K562 (cell line): ENCODE data around the gene TCEA3. TPM values are rescaled to one million over a fixed set of nuclear protein-coding genes. Genes with fewer than 3 reads are reported as not detected.
A peak's percentile ranks its signal among the peaks of the same experiment; 100 is the strongest.

Experiments used
- BCOR ChIP-seq: fragments of 450-650 bp; IDR thresholded peaks from 2 replicates; pipeline ENCODE4 v1.6.1; 2016
- FOS ChIP-seq: IDR thresholded peaks from 3 replicates; pipeline ENCODE4 v1.6.1; 2011; ENCODE audit not compliant: insufficient read length; ENCODE audit errors: extremely low read depth
- GTF2A2 ChIP-seq: IDR thresholded peaks from 2 replicates; pipeline ENCODE4 v1.6.1; 2016; ENCODE audit warnings: mild to moderate bottlenecking, missing genetic modification characterization, missing compliant biosample characterization
- KLF6 ChIP-seq: fragments of 250-450 bp; sonication (Bioruptor Pico); IDR thresholded peaks from 2 replicates; pipeline ENCODE4 v1.4.0; 2020; ENCODE audit warnings: mild to moderate bottlenecking, moderate library complexity, borderline replicate concordance
- MED1 ChIP-seq: sonication (generic); formaldehyde crosslinking; IDR thresholded peaks from 2 replicates; pipeline ENCODE4 v1.8.1; 2023; ENCODE audit warnings: missing genetic modification reagents, borderline replicate concordance
- NFIX ChIP-seq: fragments of 250-450 bp; sonication (Bioruptor Pico); IDR thresholded peaks from 2 replicates; pipeline ENCODE4 v1.4.0; 2020; ENCODE audit warnings: low read depth, mild to moderate bottlenecking, moderate library complexity
- NR2C1 ChIP-seq, 2 experiments: fragments of 450-650 bp; IDR thresholded peaks; 2 replicates each; pipeline ENCODE4 v1.6.1; 2017; ENCODE audit warnings: mild to moderate bottlenecking in 2 of 2, antibody characterized with exemption in 1 of 2, inconsistent platforms in 1 of 2, missing compliant biosample characterization in 1 of 2, missing genetic modification characterization in 1 of 2
- PHB ChIP-seq: fragments of 250-450 bp; sonication (Bioruptor Pico); IDR thresholded peaks from 2 replicates; pipeline ENCODE4 v1.5.0; 2021
- PYGO2 ChIP-seq: fragments of 450-650 bp; IDR thresholded peaks from 2 replicates; pipeline ENCODE4 v1.6.1; 2016; ENCODE audit warnings: mild to moderate bottlenecking, missing genetic modification characterization, moderate library complexity, missing compliant biosample characterization
- RAD51 ChIP-seq: fragments of 450-650 bp; IDR thresholded peaks from 2 replicates; pipeline ENCODE4 v1.7.1; 2016; ENCODE audit warnings: low read depth, mild to moderate bottlenecking, borderline replicate concordance
- SETDB1 ChIP-seq: IDR thresholded peaks from one replicate; pipeline ENCODE4 v1.6.1; 2012; ENCODE audit warnings: low read length, control low read depth, inconsistent platforms
- SIN3A ChIP-seq, 2 experiments: fragments of 150-350 bp in 1 of 2; IDR thresholded peaks; 2 replicates each; pipeline ENCODE4 v1.6.1; 2011 to 2016; ENCODE audit warnings: borderline replicate concordance in 2 of 2, low read depth in 2 of 2, low read length in 2 of 2, mild to moderate bottlenecking in 2 of 2, moderate library complexity in 2 of 2; ENCODE audit not compliant: control insufficient read depth in 1 of 2
- ZFP30 ChIP-seq: fragments of 250-450 bp; sonication (Bioruptor Pico); IDR thresholded peaks from 2 replicates; pipeline ENCODE4 v1.8.0; 2022; ENCODE audit warnings: moderate library complexity, mild to moderate bottlenecking, inconsistent platforms, borderline replicate concordance
- ZFP36 ChIP-seq: fragments of 150-350 bp; IDR thresholded peaks from 2 replicates; pipeline ENCODE4 v1.6.1; 2018; ENCODE audit warnings: low read length, low read depth; ENCODE audit not compliant: partially characterized antibody
- ZNF324 ChIP-seq: fragments of 250-450 bp; sonication (Bioruptor Pico); IDR thresholded peaks from 2 replicates; pipeline ENCODE4 v1.4.0; 2020; ENCODE audit warnings: mild to moderate bottlenecking
- ZNF668 ChIP-seq: fragments of 250-450 bp; sonication (Bioruptor Pico); IDR thresholded peaks from 2 replicates; pipeline ENCODE4 v1.8.0; 2022; ENCODE audit warnings: mild to moderate bottlenecking, inconsistent platforms
- polyA plus RNA-seq, 8 experiments: library from polyadenylated mRNA; depleted of rRNA in 4 of 8; stranded (reverse) in 5 of 8; unstranded in 3 of 8; fragments of >200 nt; fragmentation: Nextera tagmentation in 2 of 8; fragmentation: Illumina TruSeq in 1 of 8; extraction: Ambion mirVana in 2 of 8; extraction: Trizol in 1 of 8; gene quantifications; 2 replicates each; pipeline versions ENCODE4 v1.2.1 to v1.2.3, GENCODE V29; 2011 to 2014; ENCODE audit warnings: inconsistent platforms in 1 of 8, missing spikeins in 1 of 8
- total RNA-seq, 7 experiments: library from RNA; depleted of rRNA in 6 of 7; stranded (reverse); fragments of >200 nt in 6 of 7; fragmentation: Illumina TruSeq in 2 of 7; extraction: Trizol in 2 of 7; gene quantifications; 2 replicates each; pipeline versions ENCODE4 v1.2.1 to v1.2.3, GENCODE V29; 2011 to 2021; ENCODE audit warnings: low replicate concordance in 1 of 7
- TF ChIP-seq, protein P1 (sequence below), 2 experiments: IDR thresholded peaks; 2 replicates each; pipeline ENCODE4 v1.6.1; 2011; ENCODE audit warnings: borderline replicate concordance in 1 of 2, control low read depth in 1 of 2, low read depth in 1 of 2, low read length in 1 of 2, mild to moderate bottlenecking in 1 of 2, mixed read lengths in 1 of 2, moderate library complexity in 1 of 2; ENCODE audit not compliant: insufficient read depth in 1 of 2, insufficient read length in 1 of 2, poor library complexity in 1 of 2, severe bottlenecking in 1 of 2; ENCODE audit errors: extremely low read depth in 1 of 2
- TF ChIP-seq, protein P2 (sequence below): sonication (generic); formaldehyde crosslinking; IDR thresholded peaks from 2 replicates; pipeline ENCODE4 v1.5.0; 2020; ENCODE audit warnings: missing genetic modification reagents
- TF ChIP-seq, protein P3 (sequence below): fragments of 200-800 bp; sonication (Bioruptor generic); IDR thresholded peaks from 2 replicates; pipeline ENCODE4 v1.6.1; 2017; ENCODE audit warnings: missing genetic modification characterization, missing compliant biosample characterization
- TF ChIP-seq, protein P4 (sequence below), 3 experiments: IDR thresholded peaks in 2 of 3; conservative IDR thresholded peaks in 1 of 3; 2 replicates each; pipeline ENCODE4 v1.5.1; 2011 to 2012; ENCODE audit warnings: low read length in 3 of 3, mild to moderate bottlenecking in 3 of 3, control low read depth in 2 of 3, improper control_type of control experiment in 1 of 3, inconsistent platforms in 1 of 3, low read depth in 1 of 3, mixed read lengths in 1 of 3, moderate library complexity in 1 of 3; ENCODE audit not compliant: insufficient read depth in 2 of 3

Gene TCEA3
- total and polyA plus RNA-seq, 9 of the 15 experiments (the other 6 are each of a cell fraction or from before 2014, with no cell fraction given): 0.03 to 0.55 (median 0.36) TPM

DNA sequence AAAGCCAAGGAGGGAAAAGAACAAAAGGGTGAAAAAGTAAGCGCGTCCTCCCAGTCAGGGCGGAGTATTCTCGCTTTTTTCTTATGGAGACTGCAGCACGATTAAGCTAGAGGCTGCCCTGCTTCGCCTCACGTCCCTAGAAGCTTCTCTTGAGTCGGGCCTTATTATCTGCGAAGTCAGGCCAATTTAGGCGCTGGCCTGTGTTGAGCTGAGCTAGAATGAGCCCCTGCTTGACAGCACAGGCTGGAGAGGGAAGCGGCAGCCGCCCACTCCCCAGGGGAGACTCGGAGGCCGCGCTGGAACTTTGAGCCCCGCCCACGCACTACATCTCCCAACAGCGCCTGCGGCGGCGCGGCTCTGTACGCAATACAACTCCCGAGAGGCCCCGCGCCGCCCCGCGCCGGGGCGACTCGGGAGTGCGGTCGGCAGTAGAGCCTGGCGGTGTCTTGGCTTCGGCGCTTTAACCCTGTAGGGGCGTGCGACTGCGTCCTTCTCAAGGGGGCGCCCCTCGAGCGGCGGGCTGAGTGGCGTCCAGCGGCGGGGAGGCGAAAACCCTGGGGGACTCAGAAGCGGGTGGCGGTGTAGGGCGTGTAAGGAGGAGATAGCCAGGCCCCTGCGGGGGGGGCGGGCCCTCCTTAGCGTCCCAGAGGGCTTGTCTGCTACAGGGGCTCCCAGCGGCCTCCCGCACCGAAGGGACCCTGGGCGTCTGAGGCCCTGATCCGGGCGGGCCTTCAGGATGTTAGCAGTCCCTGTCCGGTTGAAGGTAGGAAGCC lies 55.8 kb downstream of the TCEA3 start (continued):
- no peak for TF ChIP-seq ZFP30 (CRISPR knock-in tag)
- TF ChIP-seq, protein P1, sequence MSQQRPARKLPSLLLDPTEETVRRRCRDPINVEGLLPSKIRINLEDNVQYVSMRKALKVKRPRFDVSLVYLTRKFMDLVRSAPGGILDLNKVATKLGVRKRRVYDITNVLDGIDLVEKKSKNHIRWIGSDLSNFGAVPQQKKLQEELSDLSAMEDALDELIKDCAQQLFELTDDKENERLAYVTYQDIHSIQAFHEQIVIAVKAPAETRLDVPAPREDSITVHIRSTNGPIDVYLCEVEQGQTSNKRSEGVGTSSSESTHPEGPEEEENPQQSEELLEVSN (IDR thresholded peaks at IDR 0.05; ENCODE audit: borderline replicate concordance in 1 of 2, extremely low read depth in 1 of 2, insufficient read depth in 1 of 2, insufficient read length in 1 of 2, low read depth in 1 of 2, low read length in 1 of 2, poor library complexity in 1 of 2, severe bottlenecking in 1 of 2): peak; percentile 40 to 43
- TF ChIP-seq SETDB1: no peak
- peak; percentile 44; the same call in 1 of the 2 replicates for TF ChIP-seq BCOR
- no peak for TF ChIP-seq ZNF668 (CRISPR knock-in tag)
- TF ChIP-seq PYGO2 (tag): no peak
- no peak for TF ChIP-seq RAD51
- no peak for TF ChIP-seq GTF2A2
- no peak for TF ChIP-seq MED1 (CRISPR knock-in tag)
- TF ChIP-seq KLF6 (CRISPR knock-in tag): peak; percentile 29; the same call in 1 of the 2 replicates
- TF ChIP-seq ZNF324 (CRISPR knock-in tag): no peak
- TF ChIP-seq, protein P2, sequence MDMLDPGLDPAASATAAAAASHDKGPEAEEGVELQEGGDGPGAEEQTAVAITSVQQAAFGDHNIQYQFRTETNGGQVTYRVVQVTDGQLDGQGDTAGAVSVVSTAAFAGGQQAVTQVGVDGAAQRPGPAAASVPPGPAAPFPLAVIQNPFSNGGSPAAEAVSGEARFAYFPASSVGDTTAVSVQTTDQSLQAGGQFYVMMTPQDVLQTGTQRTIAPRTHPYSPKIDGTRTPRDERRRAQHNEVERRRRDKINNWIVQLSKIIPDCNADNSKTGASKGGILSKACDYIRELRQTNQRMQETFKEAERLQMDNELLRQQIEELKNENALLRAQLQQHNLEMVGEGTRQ (CRISPR knock-in tag): no peak
- TF ChIP-seq, protein P3, sequence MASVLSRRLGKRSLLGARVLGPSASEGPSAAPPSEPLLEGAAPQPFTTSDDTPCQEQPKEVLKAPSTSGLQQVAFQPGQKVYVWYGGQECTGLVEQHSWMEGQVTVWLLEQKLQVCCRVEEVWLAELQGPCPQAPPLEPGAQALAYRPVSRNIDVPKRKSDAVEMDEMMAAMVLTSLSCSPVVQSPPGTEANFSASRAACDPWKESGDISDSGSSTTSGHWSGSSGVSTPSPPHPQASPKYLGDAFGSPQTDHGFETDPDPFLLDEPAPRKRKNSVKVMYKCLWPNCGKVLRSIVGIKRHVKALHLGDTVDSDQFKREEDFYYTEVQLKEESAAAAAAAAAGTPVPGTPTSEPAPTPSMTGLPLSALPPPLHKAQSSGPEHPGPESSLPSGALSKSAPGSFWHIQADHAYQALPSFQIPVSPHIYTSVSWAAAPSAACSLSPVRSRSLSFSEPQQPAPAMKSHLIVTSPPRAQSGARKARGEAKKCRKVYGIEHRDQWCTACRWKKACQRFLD (CRISPR knock-in tag): 0 out of 2 replicates have a peak, but pooled peaks have one; percentile 39
- no peak for TF ChIP-seq NFIX
- TF ChIP-seq PHB (CRISPR knock-in tag): peak; percentile 28; the same call in 1 of the 2 replicates
- TF ChIP-seq, protein P4, sequence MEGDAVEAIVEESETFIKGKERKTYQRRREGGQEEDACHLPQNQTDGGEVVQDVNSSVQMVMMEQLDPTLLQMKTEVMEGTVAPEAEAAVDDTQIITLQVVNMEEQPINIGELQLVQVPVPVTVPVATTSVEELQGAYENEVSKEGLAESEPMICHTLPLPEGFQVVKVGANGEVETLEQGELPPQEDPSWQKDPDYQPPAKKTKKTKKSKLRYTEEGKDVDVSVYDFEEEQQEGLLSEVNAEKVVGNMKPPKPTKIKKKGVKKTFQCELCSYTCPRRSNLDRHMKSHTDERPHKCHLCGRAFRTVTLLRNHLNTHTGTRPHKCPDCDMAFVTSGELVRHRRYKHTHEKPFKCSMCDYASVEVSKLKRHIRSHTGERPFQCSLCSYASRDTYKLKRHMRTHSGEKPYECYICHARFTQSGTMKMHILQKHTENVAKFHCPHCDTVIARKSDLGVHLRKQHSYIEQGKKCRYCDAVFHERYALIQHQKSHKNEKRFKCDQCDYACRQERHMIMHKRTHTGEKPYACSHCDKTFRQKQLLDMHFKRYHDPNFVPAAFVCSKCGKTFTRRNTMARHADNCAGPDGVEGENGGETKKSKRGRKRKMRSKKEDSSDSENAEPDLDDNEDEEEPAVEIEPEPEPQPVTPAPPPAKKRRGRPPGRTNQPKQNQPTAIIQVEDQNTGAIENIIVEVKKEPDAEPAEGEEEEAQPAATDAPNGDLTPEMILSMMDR (IDR thresholded peaks at IDR 0.05 in 2 of 3, conservative IDR thresholded peaks at IDR 0.05 in 1 of 3; ENCODE audit: insufficient read depth in 2 of 3, low read depth in 1 of 3, low read length in 3 of 3): peak; percentile 58 to 86 (median 78); a peak in 5 of 6 replicates
- peak; percentile 81 to 87; a peak in 3 of 4 replicates for TF ChIP-seq SIN3A (IDR thresholded peaks at IDR 0.05; ENCODE audit: borderline replicate concordance in 2 of 2, control insufficient read depth in 1 of 2, low read depth in 2 of 2, low read length in 2 of 2)
- TF ChIP-seq ZFP36: peak; percentile 23
- TF ChIP-seq NR2C1 (IDR thresholded peaks at IDR 0.05): peak; percentile 44; the same call in 1 of the 2 replicates
- peak; percentile 78 for TF ChIP-seq NR2C1 (tag; IDR thresholded peaks at IDR 0.05)
- TF ChIP-seq FOS: no peak
